ENCODE results near the gene DSG1.

GRCh38 chr18:31270578-31270977 lies 47.4 kb upstream of the DSG1 start:
- no peak for TF ChIP-seq SUZ12 (IDR thresholded peaks at IDR 0.05; ENCODE audit: extremely low read depth, insufficient read depth, insufficient read length)
- no peak for TF ChIP-seq ZNF274 (IDR thresholded peaks at IDR 0.05; ENCODE audit: low read depth, low read length)
